Measurements from ENCODE around the gene PPL.

The PPL gene

DNA sequence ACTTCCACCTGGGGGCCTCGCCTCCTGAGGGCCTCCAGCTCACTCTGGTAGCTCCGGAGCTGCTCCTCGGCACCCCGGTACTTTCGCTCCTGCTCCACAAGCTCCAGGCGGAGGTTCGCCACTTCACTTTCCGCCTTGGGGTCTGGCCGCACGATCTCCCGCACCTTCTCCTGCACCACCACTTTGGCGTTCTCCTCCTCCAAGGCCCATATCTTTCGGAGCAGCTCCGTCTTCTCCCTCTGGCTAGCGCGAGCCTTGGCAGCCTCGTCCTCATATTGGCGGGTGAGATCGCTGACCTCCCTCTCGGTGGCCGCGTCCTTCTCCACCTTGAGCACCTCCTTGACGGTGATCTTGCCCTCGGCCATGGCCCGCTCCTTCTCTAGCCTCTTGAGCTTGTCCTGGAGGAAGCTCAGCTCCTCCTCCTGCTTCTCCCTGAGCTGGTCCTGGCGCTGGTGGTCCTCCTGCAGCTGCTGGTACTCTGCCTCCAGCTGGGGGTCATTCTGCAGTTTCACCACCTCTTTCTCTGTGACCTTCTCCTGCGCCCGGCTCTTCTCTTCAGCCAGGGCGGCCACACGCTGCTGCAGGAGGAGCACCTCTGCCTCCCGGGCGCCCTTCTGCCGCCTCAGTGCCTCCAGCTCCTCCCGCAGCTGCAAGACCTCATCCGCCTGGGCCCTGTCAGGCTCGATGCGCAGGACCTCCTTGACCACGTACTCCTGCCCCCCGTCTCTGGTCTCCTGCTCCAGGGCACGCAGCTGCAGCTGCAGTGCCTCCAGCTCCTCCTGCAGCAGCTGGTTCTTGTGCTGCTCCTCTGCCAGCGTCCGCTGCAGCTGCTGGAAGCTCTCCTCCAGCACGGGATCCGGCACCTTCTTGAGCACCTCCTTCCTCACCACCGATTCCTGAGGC, 51.7 kb downstream of the PPL start:
- DNase-seq = no peak

DNA sequence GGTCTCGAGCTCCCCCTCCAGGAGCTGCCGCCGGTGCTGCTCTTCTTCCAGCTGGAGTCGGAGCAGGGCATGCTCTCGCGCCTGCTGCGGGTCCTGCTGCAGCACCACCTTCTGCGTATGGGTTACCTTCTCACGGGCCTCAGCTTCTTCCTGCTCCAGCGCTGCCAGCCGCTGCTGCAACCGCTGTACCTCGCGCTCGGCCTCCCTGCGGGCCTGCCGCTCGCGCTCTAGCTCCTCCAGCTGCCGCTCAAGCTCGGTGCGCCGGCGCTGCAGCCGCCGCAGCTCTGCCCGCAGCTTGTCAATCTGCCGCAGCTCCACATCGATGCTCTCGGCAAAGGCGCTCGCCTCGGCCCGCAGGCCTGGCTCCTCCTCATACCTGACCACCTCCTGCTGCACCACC, 52.7 kb downstream of the PPL start:
- no peak for DNase-seq

GRCh38 chr16:4883501-4883900, 53.4 kb downstream of the PPL start:
- no peak for DNase-seq

DNA sequence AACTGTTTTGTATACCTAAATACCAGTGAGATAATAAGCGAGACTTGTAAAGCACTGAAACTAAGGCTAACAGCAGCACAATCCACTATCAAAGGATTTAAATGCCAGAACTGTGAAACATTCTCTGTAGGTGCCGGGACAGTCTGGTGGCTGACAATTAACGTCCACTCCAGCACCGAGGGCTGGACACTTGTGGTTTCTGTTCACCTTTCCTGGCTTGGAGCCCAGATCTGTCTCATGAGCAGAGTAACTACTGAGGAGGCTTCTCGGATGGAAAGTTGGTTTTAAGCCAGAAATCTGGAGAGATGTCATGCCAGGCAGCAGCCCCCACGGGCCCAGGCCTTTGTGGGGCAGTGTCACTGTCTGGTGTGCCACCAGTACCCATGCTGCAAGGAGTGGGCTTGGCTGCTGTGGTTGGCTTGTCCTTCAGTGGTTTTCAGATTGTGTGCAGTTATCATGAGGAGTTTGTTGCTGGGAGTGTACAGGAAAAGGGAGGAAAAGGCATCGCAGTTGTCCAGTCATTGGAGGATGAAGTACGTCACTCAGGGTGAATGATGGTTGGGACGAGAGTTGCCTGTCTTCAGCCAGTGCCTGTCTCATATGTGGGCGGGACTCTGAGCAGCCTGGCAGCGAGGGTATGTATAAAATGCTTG, 54.2 kb downstream of the PPL start:
- no peak for DNase-seq

DNA sequence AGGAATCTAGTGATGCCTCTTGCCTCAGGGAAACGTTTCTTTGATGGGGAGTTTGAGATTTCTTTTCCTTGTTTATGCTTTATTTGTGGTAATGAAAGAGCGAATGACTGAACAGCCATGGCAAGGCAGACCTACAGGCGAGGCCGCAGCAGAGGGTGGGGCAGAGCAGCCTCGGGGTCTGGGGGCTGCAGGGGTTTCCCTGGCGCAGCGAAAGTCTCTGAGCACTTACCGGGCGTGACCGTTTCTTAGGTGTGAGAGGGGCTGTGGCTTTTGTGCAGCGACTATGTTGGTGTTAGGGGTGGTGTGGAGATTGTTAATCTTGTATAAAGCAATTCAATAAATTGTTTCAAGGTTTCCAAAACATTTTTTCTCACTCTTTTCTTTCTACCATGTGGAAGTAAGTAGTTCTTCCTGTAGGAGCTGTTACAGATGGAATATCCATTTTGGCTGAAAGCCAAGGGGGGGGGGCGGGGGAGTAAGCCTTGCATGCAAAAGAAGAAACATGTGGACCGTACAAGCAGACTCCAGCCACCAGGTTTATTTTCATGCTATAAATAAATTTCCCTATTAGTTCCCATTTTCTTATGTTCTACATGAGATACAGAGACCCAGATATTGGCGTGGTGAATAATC, 54.8 kb downstream of the PPL start:
- no peak for DNase-seq

- no peak for DNase-seq
These were observed 56.9 kb downstream of the PPL start for GRCh38 chr16:4880006-4880580.

- no peak for DNase-seq
These were observed 57.9 kb downstream of the PPL start for GRCh38 chr16:4879049-4879448.

GRCh38 chr16:4877380-4877685, 59.6 kb downstream of the PPL start:
- no peak for DNase-seq

- DNase-seq = no peak
These were observed 60.1 kb downstream of the PPL start for GRCh38 chr16:4876646-4877379.

DNA sequence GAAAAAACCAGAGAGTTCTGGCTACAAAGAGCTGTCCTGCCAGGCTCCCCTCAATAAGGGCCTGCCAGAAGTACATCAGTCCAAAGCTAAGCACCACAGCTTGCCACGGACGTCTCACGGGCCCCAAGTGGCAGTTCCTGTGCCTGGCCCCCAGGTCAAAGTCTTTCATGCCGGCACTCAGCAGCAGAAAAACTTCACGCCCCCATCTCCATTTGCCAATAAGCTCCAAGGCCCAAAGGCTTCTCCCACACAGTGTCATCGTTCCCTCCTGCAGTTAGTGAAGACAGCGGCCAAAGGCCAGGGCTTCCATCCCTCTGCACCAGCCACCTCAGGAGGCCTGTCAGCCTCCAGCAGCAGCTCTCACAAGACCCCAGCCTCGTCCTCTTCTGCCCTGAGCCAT, 62.3 kb downstream of the PPL start:
- no peak for DNase-seq

DNA sequence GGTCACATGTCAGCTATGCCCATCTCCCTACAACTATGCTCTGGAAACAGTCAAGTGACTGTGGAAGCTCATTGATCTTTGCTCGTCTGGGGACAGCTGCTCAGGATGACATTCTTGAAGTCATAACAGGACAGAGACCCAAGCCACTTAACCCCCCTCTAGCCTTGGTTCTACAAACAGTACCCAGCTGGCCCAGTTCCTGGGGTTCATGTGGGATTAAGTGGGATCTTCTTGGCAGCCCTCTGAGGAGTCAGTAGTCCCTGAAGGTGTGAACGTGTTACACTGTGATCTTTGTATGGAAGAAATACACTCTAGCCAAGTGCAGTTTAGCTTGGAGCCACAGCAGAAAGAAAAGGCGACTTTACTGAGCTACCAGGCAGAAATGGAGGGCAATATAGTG, 63.9 kb downstream of the PPL start:
- no peak for DNase-seq

- DNase-seq = no peak
These were observed 65.9 kb downstream of the PPL start for GRCh38 chr16:4871071-4871470.

DNA sequence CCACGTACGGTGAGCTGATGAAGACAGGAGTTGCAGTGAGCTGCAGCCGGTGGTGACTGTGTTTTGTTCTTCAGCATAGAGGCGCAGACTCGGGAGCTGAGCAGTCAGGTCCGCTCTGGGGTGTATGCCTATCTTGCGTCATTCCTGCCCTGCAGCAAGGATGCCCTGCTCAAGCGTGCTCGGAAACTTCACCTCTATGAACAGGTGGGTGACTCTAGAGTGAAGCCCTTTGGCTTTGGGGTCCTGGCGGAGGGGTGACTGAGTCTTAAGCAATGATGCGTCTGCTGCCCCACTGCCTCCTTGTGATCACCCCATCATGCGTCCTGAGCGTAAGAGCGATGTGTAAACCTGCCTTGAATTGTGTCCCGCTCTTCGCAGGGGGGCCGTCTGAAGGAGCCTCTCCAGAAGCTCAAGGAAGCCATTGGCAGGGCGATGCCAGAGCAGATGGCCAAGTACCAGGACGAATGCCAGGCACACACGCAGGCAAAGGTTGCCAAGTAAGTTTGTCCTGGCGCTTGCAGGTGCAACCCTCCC, 66.7 kb downstream of the PPL start:
- DNase-seq = no peak

GRCh38 chr16:4869147-4869805, 67.7 kb downstream of the PPL start:
- DNase-seq = no peak

GRCh38 chr16:4868535-4868934, 68.4 kb downstream of the PPL start:
- DNase-seq = no peak

DNA sequence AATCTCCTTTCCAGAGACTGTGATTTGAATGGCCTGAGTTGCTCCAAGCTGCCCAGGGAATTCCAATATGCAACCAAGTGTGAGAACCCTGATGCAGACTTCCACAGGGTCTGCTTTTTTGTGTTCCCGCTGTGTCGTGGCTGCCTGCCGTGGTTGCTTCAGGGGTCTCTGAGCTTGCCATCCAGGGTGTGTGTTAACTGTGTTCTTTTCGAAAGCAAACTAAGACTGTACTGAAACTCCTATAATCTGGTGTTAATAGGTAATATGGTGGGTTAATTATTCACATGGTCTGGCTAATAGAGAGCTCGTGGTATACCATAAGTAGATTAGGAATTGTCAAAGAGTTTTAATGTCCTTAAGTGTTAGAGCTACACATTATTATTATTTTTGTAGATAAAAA, 68.9 kb downstream of the PPL start:
- no peak for DNase-seq

DNA sequence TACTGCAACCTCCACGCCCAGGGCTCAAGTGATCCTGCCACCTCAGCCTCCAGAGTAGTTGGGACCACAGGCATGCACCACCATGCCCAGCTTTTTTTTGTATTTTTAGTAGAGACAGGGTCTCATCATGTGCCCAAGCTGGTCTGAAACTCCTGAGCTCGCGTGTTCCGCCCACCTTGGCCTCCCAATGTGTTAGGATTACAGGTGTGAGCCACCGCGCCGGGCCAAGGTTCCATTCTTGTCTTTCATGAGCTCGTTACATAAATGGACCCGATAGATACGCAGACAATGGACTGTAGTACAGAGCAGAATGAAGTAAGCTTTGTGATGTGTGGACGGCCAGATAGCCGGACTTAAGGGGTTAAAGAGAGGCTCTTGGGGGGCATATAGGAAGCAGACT, 70.4 kb downstream of the PPL start:
- no peak for DNase-seq

DNA sequence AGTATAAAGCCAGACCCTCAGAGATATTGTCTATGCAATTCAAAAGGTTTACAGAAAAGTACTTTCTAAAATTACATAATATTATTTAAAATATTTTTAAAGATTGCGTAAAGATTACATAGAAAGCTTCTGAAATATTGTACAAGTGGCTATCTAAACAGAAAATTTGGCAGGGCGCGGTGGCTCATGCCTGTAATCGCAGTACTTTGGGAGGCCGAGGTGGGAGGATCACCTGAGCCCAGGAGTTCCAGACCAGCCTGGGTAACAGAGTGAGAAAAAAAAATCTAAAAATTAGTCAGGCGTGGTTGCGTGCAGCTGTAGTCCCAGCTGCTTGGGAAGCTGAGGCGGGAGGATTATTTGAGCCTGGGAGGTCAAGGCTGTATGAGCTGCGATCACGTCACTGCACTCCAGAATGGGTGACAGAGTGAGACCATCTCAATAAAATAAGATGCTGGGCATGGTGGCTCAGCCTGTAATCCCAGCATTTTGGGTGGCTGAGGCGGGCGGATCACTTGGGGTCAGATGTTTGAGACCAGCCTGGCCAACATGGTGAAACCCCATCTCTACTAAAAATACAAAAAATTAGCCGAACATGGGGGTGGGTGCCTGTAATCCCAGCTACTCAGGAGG, 71.6 kb downstream of the PPL start:
- no peak for DNase-seq

DNA sequence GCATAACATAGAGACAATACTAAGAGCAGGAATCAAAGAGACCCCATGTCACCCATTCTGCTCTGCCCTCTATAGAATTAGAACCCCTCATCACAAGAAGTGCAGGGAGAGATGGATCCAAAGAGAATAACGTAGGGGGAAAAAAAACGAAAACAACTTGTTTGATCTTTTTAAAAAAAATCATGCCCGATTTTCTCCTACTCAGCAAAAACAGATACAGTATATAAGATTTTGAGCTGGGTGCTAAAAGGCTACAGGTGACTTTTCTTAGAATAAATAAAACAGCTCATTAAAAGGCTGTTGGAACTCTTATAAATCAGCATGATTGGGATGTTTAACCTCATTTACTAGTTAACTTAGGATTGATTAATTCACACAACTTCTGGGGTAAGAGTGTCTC, 72.2 kb downstream of the PPL start:
- DNase-seq = no peak

GRCh38 chr16:4862639-4863038, 74.3 kb downstream of the PPL start:
- no peak for DNase-seq

DNA sequence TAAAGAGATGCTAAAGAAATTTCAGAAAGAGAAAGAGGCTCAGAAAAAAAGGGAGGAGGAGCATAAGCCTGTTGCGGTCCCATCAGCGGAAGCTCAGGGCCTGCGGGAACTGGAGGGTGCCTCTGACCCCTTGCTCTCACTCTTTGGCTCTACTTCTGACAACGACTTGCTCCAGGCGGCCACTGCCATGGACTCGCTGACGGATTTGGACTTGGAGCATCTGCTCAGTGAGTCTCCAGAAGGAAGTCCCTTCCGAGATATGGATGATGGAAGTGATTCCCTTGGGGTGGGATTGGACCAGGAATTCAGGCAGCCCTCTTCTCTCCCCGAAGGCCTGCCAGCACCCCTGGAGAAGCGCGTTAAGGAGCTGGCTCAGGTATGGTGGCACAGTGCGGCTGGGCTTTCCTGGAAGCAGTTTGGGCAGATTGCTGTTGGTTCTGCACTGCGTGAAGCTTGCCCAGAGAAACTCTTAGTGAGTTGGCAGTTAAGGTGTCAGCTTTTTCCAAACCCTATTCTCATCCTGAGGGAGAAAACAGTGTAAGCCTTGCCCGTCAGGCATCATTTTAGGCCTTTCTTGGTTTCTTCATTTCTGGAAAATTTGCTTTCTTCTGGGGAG, 76.1 kb downstream of the PPL start:
- no peak for DNase-seq

Data from CD4-positive, alpha-beta T cell treated with Interleukin-17A for 4 hours (primary cell).